Effector memory CD4-positive, alpha-beta T cell (primary cell): Measurements from ENCODE around the gene KIAA0753.

Experiments
- DNase-seq, 3 donors: peaks; one replicate each; pipeline ENCODE4 v3.0.0-alpha.2; 2020
- H3K27ac ChIP-seq: 2 replicates; pipeline ENCODE4 v1.7.0; 2013; ENCODE audit warnings: mild to moderate bottlenecking, low read length, moderate library complexity; ENCODE audit not compliant: insufficient read depth, poor library complexity, severe bottlenecking
- H3K27me3 ChIP-seq: replicated peaks from 2 replicates; pipeline ENCODE4 v1.7.0; 2013; ENCODE audit warnings: mild to moderate bottlenecking, low read length; ENCODE audit not compliant: insufficient read depth, control insufficient read depth, poor library complexity, severe bottlenecking
- H3K36me3 ChIP-seq: 2 replicates; pipeline ENCODE4 v1.7.0; 2013; ENCODE audit warnings: mild to moderate bottlenecking, low read length, moderate library complexity; ENCODE audit not compliant: control insufficient read depth, insufficient read depth
- H3K4me1 ChIP-seq: 2 replicates; pipeline ENCODE4 v1.7.0; 2013; ENCODE audit warnings: low read length, mild to moderate bottlenecking; ENCODE audit not compliant: control insufficient read depth, insufficient read depth, poor library complexity, severe bottlenecking
- H3K4me3 ChIP-seq: 2 replicates; pipeline ENCODE4 v1.7.0; 2013; ENCODE audit warnings: low read length, low read depth, mild to moderate bottlenecking; ENCODE audit not compliant: insufficient read depth, poor library complexity, severe bottlenecking
- H3K9me3 ChIP-seq: 2 replicates; pipeline ENCODE4 v1.7.0; 2013; ENCODE audit warnings: mild to moderate bottlenecking, low read length, moderate library complexity; ENCODE audit not compliant: control insufficient read depth

The KIAA0753 gene

GRCh38 chr17:6543079-6544010, 97.2 kb downstream of the KIAA0753 start:
- H3K4me1 ChIP-seq = no peaks in the 10 kb centered on the region
- H3K4me3 ChIP-seq = no peak overlapping the region
- no peaks in the 10 kb centered on the region for H3K36me3 ChIP-seq
- H3K27me3 ChIP-seq = no peaks in the 10 kb centered on the region
- H3K27ac ChIP-seq = no peak overlapping the region
- DNase-seq = no peak
- H3K9me3 ChIP-seq = peaks cover 4% of the 10 kb centered on the region

GRCh38 chr17:6542577-6542976, 97.9 kb downstream of the KIAA0753 start:
- H3K9me3 ChIP-seq = peaks cover 4% of the 10 kb centered on the region
- H3K27ac ChIP-seq = no peak overlapping the region
- no peaks in the 10 kb centered on the region for H3K36me3 ChIP-seq
- no peaks in the 10 kb centered on the region for H3K27me3 ChIP-seq
- no peak overlapping the region for H3K4me3 ChIP-seq
- DNase-seq = no peak
- H3K4me1 ChIP-seq = no peaks in the 10 kb centered on the region

- no peak for DNase-seq
- no peak overlapping the region for H3K4me3 ChIP-seq
Observed at GRCh38 chr17:6541886-6542285, 98.6 kb downstream of the KIAA0753 start.

GRCh38 chr17:6539871-6540270, 100.6 kb downstream of the KIAA0753 start:
- Histone ChIP-seq H3K27me3 (no peaks in the 10 kb centered on the region), H3K36me3 (no peaks in the 10 kb centered on the region), H3K27ac (no peak overlapping the region), H3K4me1 (no peaks in the 10 kb centered on the region), H3K9me3 (peaks cover 4% of the 10 kb centered on the region), H3K4me3 (no peak overlapping the region)
- no peak for DNase-seq

More at GRCh38 chr17:6541886-6542285, 98.6 kb downstream of the KIAA0753 start:
- H3K27ac ChIP-seq = no peak overlapping the region
- no peaks in the 10 kb centered on the region for H3K4me1 ChIP-seq
- no peaks in the 10 kb centered on the region for H3K36me3 ChIP-seq
- H3K9me3 ChIP-seq = peaks cover 4% of the 10 kb centered on the region
- no peaks in the 10 kb centered on the region for H3K27me3 ChIP-seq

GRCh38 chr17:6536566-6537065, 103.9 kb downstream of the KIAA0753 start:
- no peaks in the 10 kb centered on the region for H3K36me3 ChIP-seq
- no peaks in the 10 kb centered on the region for H3K27me3 ChIP-seq
- no peaks in the 10 kb centered on the region for H3K4me1 ChIP-seq
- no peak overlapping the region for H3K27ac ChIP-seq
- peaks cover 4% of the 10 kb centered on the region for H3K9me3 ChIP-seq
- DNase-seq = no peak
- no peak overlapping the region for H3K4me3 ChIP-seq

- H3K4me3 ChIP-seq = no peak overlapping the region
- H3K36me3 ChIP-seq = no peaks in the 10 kb centered on the region
- no peaks in the 10 kb centered on the region for H3K27me3 ChIP-seq
- H3K4me1 ChIP-seq = no peaks in the 10 kb centered on the region
- peaks cover 4% of the 10 kb centered on the region for H3K9me3 ChIP-seq
- DNase-seq = no peak
- H3K27ac ChIP-seq = no peak overlapping the region
Observed at GRCh38 chr17:6536053-6536452, 104.5 kb downstream of the KIAA0753 start.

- H3K36me3 ChIP-seq = no peaks in the 10 kb centered on the region
- no peak overlapping the region for H3K4me3 ChIP-seq
- no peak for DNase-seq
- peaks cover 4% of the 10 kb centered on the region for H3K9me3 ChIP-seq
- no peak overlapping the region for H3K27ac ChIP-seq
- H3K4me1 ChIP-seq = no peaks in the 10 kb centered on the region
- no peaks in the 10 kb centered on the region for H3K27me3 ChIP-seq
Observed at GRCh38 chr17:6534846-6535514, 105.5 kb downstream of the KIAA0753 start.

- no peak overlapping the region for H3K27ac ChIP-seq
- H3K27me3 ChIP-seq = no peaks in the 10 kb centered on the region
- H3K36me3 ChIP-seq = no peaks in the 10 kb centered on the region
- H3K9me3 ChIP-seq = no peaks in the 10 kb centered on the region
- no peak for DNase-seq
- H3K4me1 ChIP-seq = no peaks in the 10 kb centered on the region
- no peak overlapping the region for H3K4me3 ChIP-seq
Observed at GRCh38 chr17:6532441-6532885, 108.0 kb downstream of the KIAA0753 start.

- H3K36me3 ChIP-seq = no peaks in the 10 kb centered on the region
- DNase-seq = no peak
Observed at GRCh38 chr17:6531575-6531974, 108.9 kb downstream of the KIAA0753 start.

More at GRCh38 chr17:6531575-6531974, 108.9 kb downstream of the KIAA0753 start:
- Histone ChIP-seq H3K27ac (no peak overlapping the region), H3K9me3 (no peaks in the 10 kb centered on the region), H3K27me3 (no peaks in the 10 kb centered on the region), H3K4me1 (no peaks in the 10 kb centered on the region), H3K4me3 (no peak overlapping the region)
